ENCODE results near the gene EIF3I.

Gene EIF3I

GRCh38 chr1:32198237-32199042, 23.8 kb upstream of the EIF3I start:
- DNase-seq = no peak

GRCh38 chr1:32199043-32199716, 23.0 kb upstream of the EIF3I start:
- no peak for DNase-seq

GRCh38 chr1:32199717-32200072, 22.5 kb upstream of the EIF3I start:
- peak; percentile 36 for DNase-seq

- DNase-seq = peak; percentile 64 to 83
Measured at GRCh38 chr1:32200226-32201010, 21.8 kb upstream of the EIF3I start, which contains the start of gene CCDC28B. Gene CCDC28B (plus strand): TSS chr1:32200595. CDS start chr1:32201936, 1,341 bp downstream.

GRCh38 chr1:32201011-32201855, 21.0 kb upstream of the EIF3I start:
- peak in 1 of 2 experiments; percentile 64 for DNase-seq

- DNase-seq = peak in 1 of 2 experiments; percentile 68
Measured at GRCh38 chr1:32204943-32205361, 17.3 kb upstream of the EIF3I start.

- peak; percentile 84 to 96 for DNase-seq
Measured at GRCh38 chr1:32205401-32206370, 16.5 kb upstream of the EIF3I start, which contains the start of gene IQCC. Gene IQCC (plus strand): TSS chr1:32205671. CDS start chr1:32205682, 11 bp downstream.

- DNase-seq = no peak
Measured at GRCh38 chr1:32208469-32208868, 13.7 kb upstream of the EIF3I start.

- DNase-seq = peak; percentile 23 to 64
Measured at GRCh38 chr1:32208891-32209328, 13.3 kb upstream of the EIF3I start, which contains the start of gene DCDC2B. Gene DCDC2B (plus strand): TSS chr1:32209089. CDS start chr1:32209094, 5 bp downstream.

GRCh38 chr1:32215629-32216480, 6.4 kb upstream of the EIF3I start:
- peak; percentile 21 to 80 for DNase-seq

GRCh38 chr1:32216566-32216965, 5.6 kb upstream of the EIF3I start:
- DNase-seq = no peak

- no peak for DNase-seq
Measured at GRCh38 chr1:32219022-32219421, 3.2 kb upstream of the EIF3I start.

GRCh38 chr1:32220746-32221580, 1.2 kb upstream of the EIF3I start:
- DNase-seq = no peak

- no peak for DNase-seq
Measured at GRCh38 chr1:32221581-32221979, 627 bp upstream of the EIF3I start.

- no peak for DNase-seq
Measured at GRCh38 chr1:32223683-32224082, 1.5 kb downstream of the EIF3I start.

GRCh38 chr1:32224285-32224684, 2.1 kb downstream of the EIF3I start:
- no peak for DNase-seq

- DNase-seq = no peak
Measured at GRCh38 chr1:32228771-32229170, 6.6 kb downstream of the EIF3I start.

GRCh38 chr1:32231843-32232432, 9.7 kb downstream of the EIF3I start:
- no peak for DNase-seq

Data from NCI-H526 (cell line).